Measurements from ENCODE around the gene ROBO1. TPM values are rescaled to one million over a fixed set of nuclear protein-coding genes. Genes with fewer than 3 reads are reported as not detected.

ROBO1 gene
- total RNA-seq, 6 experiments from 2014 or later, result 1.1 to 7.2 (median 4.3) TPM

- intact Hi-C loops (cut with DNase I), result no loop called here
- peak in 1 of 4 donors; percentile 61 for ATAC-seq
- Histone ChIP-seq H3K4me3 (no peak overlapping the region), H3K4me1 (no peaks in the 10 kb centered on the region), H3K9me3 (no peaks in the 10 kb centered on the region), H3K27me3 (no peaks in the 10 kb centered on the region), H3K27ac (no peak overlapping the region), H3K36me3 (no peaks in the 10 kb centered on the region)
- TF ChIP-seq CTCF (IDR thresholded peaks at IDR 0.05), result no peak
- WGBS (ENCODE audit: insufficient coverage, low coverage, low lambda C conversion rate, missing lambda C conversion rate), result 21% methylated on average over 8 of the region's 8 CpGs
- no peak for DNase-seq
Observed at GRCh38 chr3:79246875-79247724, 520.7 kb downstream of the ROBO1 start.

GRCh38 chr3:79245284-79246138 is 522.3 kb downstream of the ROBO1 start:
- no peak for ATAC-seq
- intact Hi-C loops (cut with DNase I), result no loop called here
- no peak overlapping the region for H3K27ac ChIP-seq
- H3K9me3 ChIP-seq, result peaks cover 0 to 2% (median 0%) of the 10 kb centered on the region in 4 donors
- DNase-seq, result no peak
- H3K4me1 ChIP-seq, result no peaks in the 10 kb centered on the region
- H3K4me3 ChIP-seq, result no peak overlapping the region
- no peaks in the 10 kb centered on the region for H3K27me3 ChIP-seq
- H3K36me3 ChIP-seq, result no peaks in the 10 kb centered on the region
- no peak for TF ChIP-seq POLR2A (IDR thresholded peaks at IDR 0.05)
- TF ChIP-seq CTCF (IDR thresholded peaks at IDR 0.05), result no peak
- WGBS (ENCODE audit: insufficient coverage, low coverage, low lambda C conversion rate, missing lambda C conversion rate), result 5% methylated on average over 1 of the region's 1 CpG

GRCh38 chr3:79236496-79236895 is 531.3 kb downstream of the ROBO1 start:
- 36% methylated on average over 1 of the region's 1 CpG for WGBS (ENCODE audit: insufficient coverage, low coverage, low lambda C conversion rate, missing lambda C conversion rate)
- H3K36me3 ChIP-seq, result no peaks in the 10 kb centered on the region
- intact Hi-C loops (cut with DNase I), result no loop called here

More at GRCh38 chr3:79236496-79236895, 531.3 kb downstream of the ROBO1 start:
- H3K27me3 ChIP-seq, result no peaks in the 10 kb centered on the region
- ATAC-seq (no peak), DNase-seq (no peak)
- no peak overlapping the region for H3K27ac ChIP-seq
- H3K4me1 ChIP-seq, result no peaks in the 10 kb centered on the region
- no peak for TF ChIP-seq CTCF (IDR thresholded peaks at IDR 0.05)
- no peak for TF ChIP-seq POLR2A (IDR thresholded peaks at IDR 0.05)
- no peaks in the 10 kb centered on the region for H3K9me3 ChIP-seq
- no peak overlapping the region for H3K4me3 ChIP-seq

All from right lobe of liver (tissue), 6 donors.